Natural killer cell treated with Interleukin-12 subunit alpha and Interleukin-12 subunit beta and Interleukin-15 and Interleukin-18, amount 100 ng/mL, for 72 hours (primary cell): ENCODE measurements around the gene COL27A1. TPM values are rescaled to one million over a fixed set of nuclear protein-coding genes. Genes with fewer than 3 reads are reported as not detected.
A peak's percentile ranks its signal among the peaks of the same experiment; 100 is the strongest.

Experiments
- ATAC-seq, 2 donors: fragments of 150-1000 bp; cut with Tn5 transposase in 1 of 2; sonication (Bioruptor Pico), chemical (Tn5 transposase) in 1 of 2; 2 replicates each; pipeline ENCODE4 v1.10.0; 2021
- DNase-seq: peaks from one replicate; pipeline ENCODE4 v3.0.0; 2022; ENCODE audit warnings: low spot score
- H3K27ac Mint-ChIP-seq, 2 donors: 1 replicate in 1 of 2; 2 replicates in 1 of 2; pipeline ENCODE4 v1.8.0; 2022; ENCODE audit warnings: mixed read lengths in 2 of 2, mild to moderate bottlenecking in 1 of 2, moderate library complexity in 1 of 2
- H3K27me3 Mint-ChIP-seq, 2 donors: 1 replicate in 1 of 2; 2 replicates in 1 of 2; pipeline ENCODE4 v1.8.0; 2022; ENCODE audit warnings: mixed read lengths in 2 of 2
- H3K36me3 Mint-ChIP-seq: one replicate; pipeline ENCODE4 v1.8.0; 2022; ENCODE audit warnings: mixed read lengths
- H3K4me1 Mint-ChIP-seq, 2 donors: 1 replicate in 1 of 2; 2 replicates in 1 of 2; pipeline ENCODE4 v1.8.0; 2022; ENCODE audit warnings: low read depth in 2 of 2, mixed read lengths in 2 of 2, mild to moderate bottlenecking in 1 of 2
- H3K4me3 Mint-ChIP-seq: one replicate; pipeline ENCODE4 v1.8.0; 2022; ENCODE audit warnings: mixed read lengths
- H3K9me3 Mint-ChIP-seq: 2 replicates; pipeline ENCODE4 v1.8.0; 2022; ENCODE audit warnings: mixed read lengths
- total RNA-seq, 2 donors: library from RNA; stranded (reverse); gene quantifications; one replicate each; pipeline ENCODE4 v1.2.3, GENCODE V29; 2022

COL27A1 gene
- total RNA-seq, 2 donors from 2014 or later, result 1.5 to 1.6 TPM

- Mint-ChIP-seq H3K9me3 (peaks cover 2% of the 10 kb centered on the region), H3K4me1 (no peaks in the 10 kb centered on the region), H3K27ac (no peak overlapping the region), H3K27me3 (peaks cover 17 to 24% of the 10 kb centered on the region in 2 donors), H3K36me3 (peaks cover 6% of the 10 kb centered on the region), H3K4me3 (no peak overlapping the region)
- DNase-seq, result no peak
- no peak for ATAC-seq
These were observed 25.2 kb upstream of the COL27A1 start for GRCh38 chr9:114130141-114130540.

GRCh38 chr9:114130624-114131277 is 24.6 kb upstream of the COL27A1 start:
- ATAC-seq (no peak), DNase-seq (no peak)
- no peak overlapping the region for H3K4me3 Mint-ChIP-seq
- no peak overlapping the region for H3K27ac Mint-ChIP-seq
- peaks cover 17 to 30% of the 10 kb centered on the region in 2 donors for H3K27me3 Mint-ChIP-seq
- no peaks in the 10 kb centered on the region for H3K4me1 Mint-ChIP-seq
- peaks cover 6% of the 10 kb centered on the region for H3K36me3 Mint-ChIP-seq
- peaks cover 2% of the 10 kb centered on the region for H3K9me3 Mint-ChIP-seq

- DNase-seq, result no peak
- H3K9me3 Mint-ChIP-seq, result peaks cover 2% of the 10 kb centered on the region
- H3K4me3 Mint-ChIP-seq, result no peak overlapping the region
- H3K4me1 Mint-ChIP-seq, result no peaks in the 10 kb centered on the region
- no peak for ATAC-seq
- no peak overlapping the region for H3K27ac Mint-ChIP-seq
- peaks cover 6% of the 10 kb centered on the region for H3K36me3 Mint-ChIP-seq
- H3K27me3 Mint-ChIP-seq, result peaks cover 13 to 22% of the 10 kb centered on the region in 2 donors
These were observed 23.4 kb upstream of the COL27A1 start for GRCh38 chr9:114131808-114132549.

GRCh38 chr9:114132550-114132918 is 22.8 kb upstream of the COL27A1 start:
- Mint-ChIP-seq H3K9me3 (no peaks in the 10 kb centered on the region), H3K36me3 (peaks cover 6% of the 10 kb centered on the region), H3K27ac (no peak overlapping the region), H3K27me3 (peaks cover 14 to 17% of the 10 kb centered on the region in 2 donors), H3K4me1 (no peaks in the 10 kb centered on the region), H3K4me3 (no peak overlapping the region)
- DNase-seq, result no peak
- no peak for ATAC-seq

- ATAC-seq (peak in 1 of 2 donors; percentile 14), DNase-seq (no peak)
- Mint-ChIP-seq H3K36me3 (no peaks in the 10 kb centered on the region), H3K4me3 (no peak overlapping the region), H3K4me1 (no peaks in the 10 kb centered on the region), H3K27ac (no peak overlapping the region), H3K27me3 (peaks cover 13 to 16% of the 10 kb centered on the region in 2 donors), H3K9me3 (no peaks in the 10 kb centered on the region)
These were observed 20.4 kb upstream of the COL27A1 start for GRCh38 chr9:114134827-114135396.

- H3K27me3 Mint-ChIP-seq, result peaks cover 18 to 28% of the 10 kb centered on the region in 2 donors
- H3K27ac Mint-ChIP-seq, result no peak overlapping the region
- no peaks in the 10 kb centered on the region for H3K36me3 Mint-ChIP-seq
- H3K9me3 Mint-ChIP-seq, result no peaks in the 10 kb centered on the region
- DNase-seq (no peak), ATAC-seq (no peak)
- no peaks in the 10 kb centered on the region for H3K4me1 Mint-ChIP-seq
- H3K4me3 Mint-ChIP-seq, result no peak overlapping the region
These were observed 17.5 kb upstream of the COL27A1 start for GRCh38 chr9:114137831-114138230.

GRCh38 chr9:114138552-114138971 is 16.8 kb upstream of the COL27A1 start:
- DNase-seq, result no peak
- Mint-ChIP-seq H3K27ac (no peak overlapping the region), H3K4me1 (no peaks in the 10 kb centered on the region), H3K9me3 (no peaks in the 10 kb centered on the region), H3K36me3 (no peaks in the 10 kb centered on the region), H3K27me3 (peaks cover 16 to 25% of the 10 kb centered on the region in 2 donors), H3K4me3 (no peak overlapping the region)
- ATAC-seq, result no peak

- DNase-seq, result no peak
- H3K27ac Mint-ChIP-seq, result no peak overlapping the region
- H3K4me3 Mint-ChIP-seq, result no peak overlapping the region
- peaks cover 14 to 21% of the 10 kb centered on the region in 2 donors for H3K27me3 Mint-ChIP-seq
- H3K36me3 Mint-ChIP-seq, result no peaks in the 10 kb centered on the region
- no peak for ATAC-seq
- no peaks in the 10 kb centered on the region for H3K4me1 Mint-ChIP-seq
- H3K9me3 Mint-ChIP-seq, result no peaks in the 10 kb centered on the region
These were observed 16.3 kb upstream of the COL27A1 start for GRCh38 chr9:114139071-114139470.

- Mint-ChIP-seq H3K9me3 (no peaks in the 10 kb centered on the region), H3K27me3 (peaks cover 14 to 17% of the 10 kb centered on the region in 2 donors), H3K4me3 (no peak overlapping the region), H3K27ac (no peak overlapping the region), H3K4me1 (no peaks in the 10 kb centered on the region), H3K36me3 (no peaks in the 10 kb centered on the region)
- ATAC-seq, result no peak
- no peak for DNase-seq
These were observed 14.9 kb upstream of the COL27A1 start for GRCh38 chr9:114140401-114140800.

- H3K4me3 Mint-ChIP-seq, result no peak overlapping the region
- no peak for DNase-seq
- H3K36me3 Mint-ChIP-seq, result no peaks in the 10 kb centered on the region
- peaks cover 13 to 14% of the 10 kb centered on the region in 2 donors for H3K27me3 Mint-ChIP-seq
- H3K9me3 Mint-ChIP-seq, result no peaks in the 10 kb centered on the region
- H3K4me1 Mint-ChIP-seq, result no peaks in the 10 kb centered on the region
- H3K27ac Mint-ChIP-seq, result no peak overlapping the region
- no peak for ATAC-seq
These were observed 14.5 kb upstream of the COL27A1 start for GRCh38 chr9:114140850-114141249.

- H3K9me3 Mint-ChIP-seq, result no peaks in the 10 kb centered on the region
- H3K4me3 Mint-ChIP-seq, result no peak overlapping the region
- no peaks in the 10 kb centered on the region for H3K4me1 Mint-ChIP-seq
- no peaks in the 10 kb centered on the region for H3K36me3 Mint-ChIP-seq
- no peak overlapping the region for H3K27ac Mint-ChIP-seq
- DNase-seq (no peak), ATAC-seq (no peak)
- H3K27me3 Mint-ChIP-seq, result peaks cover 16% of the 10 kb centered on the region in 2 donors
These were observed 13.6 kb upstream of the COL27A1 start for GRCh38 chr9:114141553-114142402.

- Mint-ChIP-seq H3K4me1 (no peaks in the 10 kb centered on the region), H3K4me3 (no peak overlapping the region), H3K9me3 (no peaks in the 10 kb centered on the region), H3K36me3 (no peaks in the 10 kb centered on the region), H3K27ac (no peak overlapping the region), H3K27me3 (peaks cover 13 to 19% of the 10 kb centered on the region in 2 donors)
- no peak for ATAC-seq
- DNase-seq, result no peak
These were observed 12.1 kb upstream of the COL27A1 start for GRCh38 chr9:114143234-114143633.

- Mint-ChIP-seq H3K27me3 (peaks cover 16% of the 10 kb centered on the region in 2 donors), H3K9me3 (no peaks in the 10 kb centered on the region), H3K27ac (no peak overlapping the region), H3K4me3 (no peak overlapping the region), H3K4me1 (no peaks in the 10 kb centered on the region), H3K36me3 (no peaks in the 10 kb centered on the region)
- ATAC-seq (no peak), DNase-seq (no peak)
These were observed 8.6 kb upstream of the COL27A1 start for GRCh38 chr9:114146735-114147134.
